ENCODE measurements around the gene DNAJC4. TPM values are rescaled to one million over a fixed set of nuclear protein-coding genes. Genes with fewer than 3 reads are reported as not detected.
"Not testable (repeated sequence)": the region's sequence is repeated elsewhere in the genome, so short reads cannot be mapped to it uniquely, and the experiment has no call there.

DNAJC4 gene
- total RNA-seq, 2 experiments from 2014 or later = 59.6 to 60.3 TPM

DNA sequence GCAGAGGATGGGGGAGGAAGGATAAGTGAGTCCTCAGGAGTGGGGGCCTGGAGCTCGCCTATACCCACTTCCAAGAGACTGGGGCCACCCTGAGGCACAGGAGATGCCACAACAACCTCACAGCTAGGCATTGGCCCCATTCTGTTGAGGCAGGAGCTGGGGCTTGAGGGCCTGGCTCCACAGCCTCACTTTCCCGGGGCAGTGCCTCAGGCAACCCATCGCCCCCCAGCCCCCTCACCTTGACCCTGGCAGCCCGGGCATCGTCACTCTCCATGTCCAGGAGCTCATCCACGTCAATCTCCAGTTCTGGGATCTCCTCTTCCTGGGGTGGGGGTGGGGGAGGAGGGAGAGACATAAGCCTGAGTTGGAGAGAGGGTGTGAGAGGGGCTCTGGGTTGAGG, 14.6 kb downstream of the DNAJC4 start:
- H3K27ac Mint-ChIP-seq = peak overlapping the region; percentile 90
- POLR2A ChIA-PET = interaction anchor here (0.6 to 7.1 kb wide), 15 partner anchors 10 to 1404 kb away, joined by 3 to 106 read pairs (median 11); partner anchors contain the start of genes BAD, CCDC88B, DNAJC4 and ESRRA
- H3K36me3 Mint-ChIP-seq = peaks cover 7% of the 10 kb centered on the region
- peaks cover under 1% of the 10 kb centered on the region for H3K27me3 Mint-ChIP-seq
- no peak for ATAC-seq (ENCODE audit: low read depth)
- H3K9me3 Mint-ChIP-seq = no peaks in the 10 kb centered on the region
- DNase-seq = no peak
- H3K4me3 Mint-ChIP-seq = peak overlapping the region; percentile 93
- H3K4me1 Mint-ChIP-seq = peaks cover 22% of the 10 kb centered on the region

GRCh38 chr11:64245401-64245796, 15.1 kb downstream of the DNAJC4 start:
- POLR2A ChIA-PET = interaction anchor here (0.7 to 7.1 kb wide), 14 partner anchors 9 to 1404 kb away, joined by 3 to 106 read pairs (median 11); partner anchors contain the start of genes BAD, CCDC88B, DNAJC4 and ESRRA
- DNase-seq (no peak), ATAC-seq (ENCODE audit: low read depth) (no peak)
- Mint-ChIP-seq H3K27me3 (peaks cover 2% of the 10 kb centered on the region), H3K27ac (peak overlapping the region; percentile 90), H3K9me3 (no peaks in the 10 kb centered on the region), H3K36me3 (peaks cover 5% of the 10 kb centered on the region), H3K4me3 (peak overlapping the region; percentile 93), H3K4me1 (peaks cover 18% of the 10 kb centered on the region)

- H3K27ac Mint-ChIP-seq = peak overlapping the region; percentile 90
- H3K4me1 Mint-ChIP-seq = peaks cover 21% of the 10 kb centered on the region
- DNase-seq (peak; percentile 66), ATAC-seq (ENCODE audit: low read depth) (no peak)
- peaks cover 5% of the 10 kb centered on the region for H3K36me3 Mint-ChIP-seq
- no peaks in the 10 kb centered on the region for H3K9me3 Mint-ChIP-seq
- peaks cover 2% of the 10 kb centered on the region for H3K27me3 Mint-ChIP-seq
- peak overlapping the region; percentile 93 for H3K4me3 Mint-ChIP-seq
- POLR2A ChIA-PET = interaction anchor here (0.8 to 7.1 kb wide), 16 partner anchors 11 to 1405 kb away, joined by 3 to 106 read pairs (median 9); partner anchors contain the start of genes BAD, CCDC88B, DNAJC4 and ESRRA
These were observed 15.7 kb downstream of the DNAJC4 start for GRCh38 chr11:64245797-64246620.

GRCh38 chr11:64246621-64246870, 16.2 kb downstream of the DNAJC4 start:
- not testable (repeated sequence) for H3K27me3 Mint-ChIP-seq, H3K36me3 Mint-ChIP-seq, H3K9me3 Mint-ChIP-seq, DNase-seq
- POLR2A ChIA-PET = interaction anchor here (1.0 to 7.1 kb wide), 11 partner anchors 14 to 93 kb away, joined by 3 to 106 read pairs (median 14); partner anchors contain the start of genes BAD, CCDC88B, DNAJC4 and ESRRA
- Mint-ChIP-seq H3K27ac (peak overlapping the region; percentile 67), H3K4me3 (peak overlapping the region; percentile 84), H3K4me1 (peaks cover 20% of the 10 kb centered on the region)
- peak; percentile 19 for ATAC-seq (ENCODE audit: low read depth)

- Mint-ChIP-seq H3K27me3 (peaks cover 2% of the 10 kb centered on the region), H3K36me3 (peaks cover 6% of the 10 kb centered on the region), H3K4me1 (peaks cover 23% of the 10 kb centered on the region), H3K27ac (peak within 1 kb of the TSS; percentile 90), H3K4me3 (peak within 1 kb of the TSS; percentile 93), H3K9me3 (no peaks in the 10 kb centered on the region)
- POLR2A ChIA-PET = interaction anchor here (1.0 to 7.1 kb wide), 11 partner anchors 13 to 74 kb away, joined by 3 to 106 read pairs (median 14); partner anchors contain the start of genes BAD, DNAJC4, ESRRA and FERMT3
- ATAC-seq (ENCODE audit: low read depth) (peak; percentile 51), DNase-seq (peak; percentile 88)
These were observed 16.8 kb downstream of the DNAJC4 start, which contains the start of gene PPP1R14B for GRCh38 chr11:64246871-64247728. Gene PPP1R14B (minus strand): TSS chr11:64246943. CDS start chr11:64246673, 270 bp downstream.

DNA sequence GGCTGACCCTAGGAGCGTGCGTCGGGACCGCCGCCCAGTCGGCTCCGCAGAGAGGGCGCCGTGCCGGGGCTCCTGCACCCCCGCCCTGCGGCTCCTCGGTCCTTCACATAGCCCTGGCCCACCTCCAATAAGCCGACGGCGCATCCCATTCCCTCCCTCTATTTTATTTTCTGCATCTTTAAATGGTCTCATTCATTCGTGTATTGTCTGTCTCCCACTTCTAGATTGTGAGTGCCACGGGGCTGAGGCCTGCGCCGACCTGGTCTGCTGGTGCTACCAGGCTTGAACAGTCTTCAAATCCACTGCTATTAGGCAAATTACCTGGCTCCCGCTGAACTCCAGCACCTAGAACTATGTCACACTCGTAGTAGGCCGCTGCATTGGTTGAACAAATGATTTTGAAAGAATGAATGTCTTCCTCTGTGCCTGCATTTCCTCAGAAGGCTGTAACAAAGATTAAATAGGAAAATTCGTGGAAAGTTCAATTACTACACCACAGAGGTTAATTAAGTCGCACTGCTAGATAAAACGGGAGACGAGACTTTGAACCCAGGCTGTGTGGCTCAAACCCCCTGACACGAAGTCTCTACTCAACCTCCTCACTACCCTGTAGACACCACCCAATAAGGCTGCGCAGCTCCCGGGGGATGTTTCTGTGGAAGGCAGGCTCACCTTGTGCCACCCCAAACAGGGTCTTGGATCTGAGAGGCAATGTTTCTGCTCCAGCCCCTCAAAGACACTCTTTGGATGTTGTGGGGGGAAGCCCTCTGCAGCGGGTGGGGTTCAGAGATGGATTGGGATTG, 17.6 kb downstream of the DNAJC4 start:
- Mint-ChIP-seq H3K36me3 (peaks cover 6% of the 10 kb centered on the region), H3K27ac (peak overlapping the region; percentile 48), H3K4me1 (peaks cover 20% of the 10 kb centered on the region), H3K27me3 (peaks cover 2% of the 10 kb centered on the region), H3K4me3 (peak overlapping the region; percentile 50), H3K9me3 (no peaks in the 10 kb centered on the region)
- DNase-seq = no peak
- no peak for ATAC-seq (ENCODE audit: low read depth)
- POLR2A ChIA-PET = interaction anchor here (0.7 to 7.1 kb wide), 8 partner anchors 21 to 75 kb away, joined by 3 to 106 read pairs (median 9); partner anchors contain the start of genes ESRRA, FERMT3, STIP1 and TRMT112

GRCh38 chr11:64248578-64248977, 18.2 kb downstream of the DNAJC4 start:
- peaks cover 2% of the 10 kb centered on the region for H3K36me3 Mint-ChIP-seq
- no peak overlapping the region for H3K4me3 Mint-ChIP-seq
- ATAC-seq (ENCODE audit: low read depth) (no peak), DNase-seq (no peak)
- H3K9me3 Mint-ChIP-seq = no peaks in the 10 kb centered on the region
- peaks cover 18% of the 10 kb centered on the region for H3K4me1 Mint-ChIP-seq
- POLR2A ChIA-PET = interaction anchor here (0.7 to 1.2 kb wide), 3 partner anchors 22 to 69 kb away, joined by 3 to 4 read pairs (median 4); partner anchors contain the start of gene TRMT112
- no peak overlapping the region for H3K27ac Mint-ChIP-seq
- H3K27me3 Mint-ChIP-seq = peaks cover 2% of the 10 kb centered on the region

GRCh38 chr11:64249038-64249437, 18.7 kb downstream of the DNAJC4 start:
- Mint-ChIP-seq H3K4me1 (peaks cover 23% of the 10 kb centered on the region), H3K27ac (no peak overlapping the region), H3K9me3 (no peaks in the 10 kb centered on the region)

GRCh38 chr11:64249563-64250414, 19.4 kb downstream of the DNAJC4 start:
- Mint-ChIP-seq H3K36me3 (peaks cover 4% of the 10 kb centered on the region), H3K4me1 (peaks cover 23% of the 10 kb centered on the region), H3K9me3 (no peaks in the 10 kb centered on the region), H3K4me3 (no peak overlapping the region), H3K27ac (no peak overlapping the region), H3K27me3 (peaks cover 2% of the 10 kb centered on the region)
- ATAC-seq (ENCODE audit: low read depth) = no peak
- DNase-seq = no peak
- POLR2A ChIA-PET = interaction anchor here (1.3 to 3.6 kb wide), 6 partner anchors 9 to 1410 kb away, joined by 3 to 40 read pairs (median 12); partner anchors contain the start of genes ESRRA, FERMT3, FKBP2 and WDR74

More at GRCh38 chr11:64249038-64249437, 18.7 kb downstream of the DNAJC4 start:
- DNase-seq = no peak
- ATAC-seq (ENCODE audit: low read depth) = no peak
- POLR2A ChIA-PET = interaction anchor here (0.7 to 1.2 kb wide), 3 partner anchors 22 to 68 kb away, joined by 3 to 4 read pairs (median 4); partner anchors contain the start of gene TRMT112
- Mint-ChIP-seq H3K4me3 (no peak overlapping the region), H3K36me3 (peaks cover 4% of the 10 kb centered on the region), H3K27me3 (peaks cover 2% of the 10 kb centered on the region)

- POLR2A ChIA-PET = interaction anchor here (1.2 to 3.6 kb wide), 7 partner anchors 9 to 1411 kb away, joined by 3 to 40 read pairs (median 12); partner anchors contain the start of genes ESRRA, FERMT3, FKBP2 and WDR74
- ATAC-seq (ENCODE audit: low read depth) (peak; percentile 1), DNase-seq (no peak)
- peaks cover 23% of the 10 kb centered on the region for H3K4me1 Mint-ChIP-seq
- H3K4me3 Mint-ChIP-seq = peak overlapping the region; percentile 83
- no peak overlapping the region for H3K27ac Mint-ChIP-seq
- H3K27me3 Mint-ChIP-seq = peaks cover 2% of the 10 kb centered on the region
- peaks cover 7% of the 10 kb centered on the region for H3K36me3 Mint-ChIP-seq
- H3K9me3 Mint-ChIP-seq = no peaks in the 10 kb centered on the region
These were observed 20.2 kb downstream of the DNAJC4 start for GRCh38 chr11:64250415-64251015.

All from activated naive CD8-positive, alpha-beta T cell treated with anti-CD3 and anti-CD28 coated beads, Interleukin-2, amount 10 ng/mL, durations not matched to agents 7 days and 5 days (primary cell).